ENCODE results near the gene SENP5.

Gene SENP5

GRCh38 chr3:196965112-196965803, 97.5 kb downstream of the SENP5 start:
- no peaks in the 10 kb centered on the region for H3K36me3 ChIP-seq (replicated peaks; ENCODE audit: insufficient read depth, low read length)
- H3K4me3 ChIP-seq (ENCODE audit: low read length) = no peak overlapping the region
- H3K27me3 ChIP-seq (replicated peaks; ENCODE audit: insufficient read depth, low read length) = peaks cover 2% of the 10 kb centered on the region; the same call in 1 of the 2 replicates
- no peak overlapping the region for H2AFZ ChIP-seq (ENCODE audit: low read length)
- H3F3A ChIP-seq (ENCODE audit: insufficient read depth, low read length) = no peaks in the 10 kb centered on the region
- H3K9ac ChIP-seq (ENCODE audit: low read length) = no peak overlapping the region
- H3K27ac ChIP-seq (ENCODE audit: low read length) = no peak overlapping the region
- H3K79me2 ChIP-seq (ENCODE audit: low read length) = no peaks in the 10 kb centered on the region
- DNase-seq = no peak
- no peaks in the 10 kb centered on the region for H3K9me3 ChIP-seq (replicated peaks; ENCODE audit: insufficient read depth, low read length)
- 0 out of 2 replicates have a peak, but pooled peaks cover 6% of the 10 kb centered on the region for H3K4me1 ChIP-seq (ENCODE audit: low read length)
- no peaks in the 10 kb centered on the region for H4K20me1 ChIP-seq (ENCODE audit: insufficient read depth, low read length)
- H3K9me2 ChIP-seq (replicated peaks; ENCODE audit: insufficient read depth, low read length) = no peaks in the 10 kb centered on the region
- no peak for TF ChIP-seq EZH2 (optimal IDR thresholded peaks at IDR 0.05; ENCODE audit: low read depth, low read length)
- no peak for TF ChIP-seq CTCF (IDR thresholded peaks at IDR 0.05; ENCODE audit: low read length)
- no peak for TF ChIP-seq EZH2phosphoT487 (IDR thresholded peaks at IDR 0.05; ENCODE audit: low read length)
- no peak overlapping the region for H3K4me2 ChIP-seq (ENCODE audit: low read depth, low read length)

- Histone ChIP-seq H3F3A (ENCODE audit: insufficient read depth, low read length) (no peaks in the 10 kb centered on the region), H3K9ac (ENCODE audit: low read length) (no peak overlapping the region), H3K4me1 (ENCODE audit: low read length) (0 out of 2 replicates have a peak, but pooled peaks cover 6% of the 10 kb centered on the region), H2AFZ (ENCODE audit: low read length) (no peak overlapping the region), H4K20me1 (ENCODE audit: insufficient read depth, low read length) (no peaks in the 10 kb centered on the region), H3K9me2 (replicated peaks; ENCODE audit: insufficient read depth, low read length) (no peaks in the 10 kb centered on the region), H3K4me3 (ENCODE audit: low read length) (no peak overlapping the region), H3K27me3 (replicated peaks; ENCODE audit: insufficient read depth, low read length) (peaks cover 8% of the 10 kb centered on the region; the same call in 1 of the 2 replicates), H3K36me3 (replicated peaks; ENCODE audit: insufficient read depth, low read length) (no peaks in the 10 kb centered on the region), H3K4me2 (ENCODE audit: low read depth, low read length) (no peak overlapping the region), H3K79me2 (ENCODE audit: low read length) (no peaks in the 10 kb centered on the region), H3K9me3 (replicated peaks; ENCODE audit: insufficient read depth, low read length) (no peaks in the 10 kb centered on the region), H3K27ac (ENCODE audit: low read length) (no peak overlapping the region)
- TF ChIP-seq EZH2 (optimal IDR thresholded peaks at IDR 0.05; ENCODE audit: low read depth, low read length) = no peak
- TF ChIP-seq CTCF (IDR thresholded peaks at IDR 0.05; ENCODE audit: low read length) = no peak
- TF ChIP-seq EZH2phosphoT487 (IDR thresholded peaks at IDR 0.05; ENCODE audit: low read length) = no peak
- DNase-seq = no peak
Measured at GRCh38 chr3:196965804-196966173, 98.1 kb downstream of the SENP5 start.

GRCh38 chr3:196966526-196967401, 99.0 kb downstream of the SENP5 start:
- no peaks in the 10 kb centered on the region for H3K9me2 ChIP-seq (replicated peaks; ENCODE audit: insufficient read depth, low read length)
- H4K20me1 ChIP-seq (ENCODE audit: insufficient read depth, low read length) = no peaks in the 10 kb centered on the region
- H3K79me2 ChIP-seq (ENCODE audit: low read length) = no peaks in the 10 kb centered on the region
- H3K9ac ChIP-seq (ENCODE audit: low read length) = no peak overlapping the region
- H3F3A ChIP-seq (ENCODE audit: insufficient read depth, low read length) = no peaks in the 10 kb centered on the region
- H3K4me1 ChIP-seq (ENCODE audit: low read length) = 0 out of 2 replicates have a peak, but pooled peaks cover 6% of the 10 kb centered on the region
- H3K27me3 ChIP-seq (replicated peaks; ENCODE audit: insufficient read depth, low read length) = peaks cover 12% of the 10 kb centered on the region; the same call in 1 of the 2 replicates
- no peak for DNase-seq
- no peaks in the 10 kb centered on the region for H3K9me3 ChIP-seq (replicated peaks; ENCODE audit: insufficient read depth, low read length)
- H3K36me3 ChIP-seq (replicated peaks; ENCODE audit: insufficient read depth, low read length) = no peaks in the 10 kb centered on the region
- no peak overlapping the region for H3K4me3 ChIP-seq (ENCODE audit: low read length)
- no peak for TF ChIP-seq EZH2 (optimal IDR thresholded peaks at IDR 0.05; ENCODE audit: low read depth, low read length)
- TF ChIP-seq EZH2phosphoT487 (IDR thresholded peaks at IDR 0.05; ENCODE audit: low read length) = no peak
- TF ChIP-seq CTCF (IDR thresholded peaks at IDR 0.05; ENCODE audit: low read length) = no peak
- H3K27ac ChIP-seq (ENCODE audit: low read length) = no peak overlapping the region
- H2AFZ ChIP-seq (ENCODE audit: low read length) = no peak overlapping the region
- no peak overlapping the region for H3K4me2 ChIP-seq (ENCODE audit: low read depth, low read length)

Data from MM.1S (cell line).